Measurements from ENCODE around the gene COL25A1.
"Not testable (repeated sequence)": the region's sequence is repeated elsewhere in the genome, so short reads cannot be mapped to it uniquely, and the experiment has no call there.

Gene COL25A1

DNA sequence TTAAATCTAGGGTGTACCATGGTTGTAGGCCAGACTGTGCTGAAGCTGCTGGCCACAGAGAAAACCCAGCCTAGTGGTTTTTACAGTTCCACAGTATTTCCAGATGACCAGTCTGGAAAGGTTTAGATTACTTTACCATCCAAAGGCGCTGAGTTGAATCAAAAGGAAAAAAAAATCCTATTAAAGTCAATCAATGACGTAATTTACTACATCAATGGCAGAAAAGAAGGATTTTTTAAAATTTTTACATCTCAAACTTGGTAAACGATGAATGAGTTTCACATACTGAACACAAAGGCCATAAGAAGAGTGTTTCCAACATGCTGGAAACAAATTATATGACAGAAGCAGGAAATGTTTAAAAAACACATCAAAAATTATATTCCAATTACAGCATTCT, 409.0 kb downstream of the COL25A1 start:
- no peak for DNase-seq

DNA sequence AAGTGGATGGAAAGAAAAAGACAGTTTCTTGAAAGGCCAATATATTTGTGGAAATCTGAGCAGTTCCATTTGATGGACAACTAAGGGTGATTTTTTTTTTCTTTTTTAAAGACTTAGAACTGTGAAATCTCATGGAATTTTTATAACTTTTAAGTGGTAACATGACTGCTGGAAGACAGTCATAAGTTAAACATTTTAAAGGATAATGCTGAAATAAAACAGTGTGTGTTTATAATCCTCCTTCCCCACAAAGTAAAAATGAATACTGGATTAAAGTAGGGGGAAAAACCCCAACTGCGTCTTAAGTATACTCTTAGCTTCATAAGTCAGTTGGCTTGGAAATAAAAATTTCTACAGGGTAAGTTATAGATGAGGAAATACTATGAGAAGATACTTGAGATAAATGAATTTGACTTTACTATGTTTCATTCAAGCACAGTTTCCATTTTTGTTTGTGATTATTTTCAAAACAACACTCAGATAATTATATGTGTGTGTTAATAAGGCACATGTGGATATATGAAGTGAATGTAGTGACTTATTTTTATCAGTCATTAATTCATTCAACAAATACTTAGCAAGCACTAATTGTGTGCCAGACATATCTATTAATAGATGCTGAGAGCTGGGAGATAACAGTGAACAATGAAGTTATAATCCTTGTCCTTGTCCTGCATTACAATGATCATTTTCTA, 410.4 kb downstream of the COL25A1 start:
- DNase-seq, result no peak

DNA sequence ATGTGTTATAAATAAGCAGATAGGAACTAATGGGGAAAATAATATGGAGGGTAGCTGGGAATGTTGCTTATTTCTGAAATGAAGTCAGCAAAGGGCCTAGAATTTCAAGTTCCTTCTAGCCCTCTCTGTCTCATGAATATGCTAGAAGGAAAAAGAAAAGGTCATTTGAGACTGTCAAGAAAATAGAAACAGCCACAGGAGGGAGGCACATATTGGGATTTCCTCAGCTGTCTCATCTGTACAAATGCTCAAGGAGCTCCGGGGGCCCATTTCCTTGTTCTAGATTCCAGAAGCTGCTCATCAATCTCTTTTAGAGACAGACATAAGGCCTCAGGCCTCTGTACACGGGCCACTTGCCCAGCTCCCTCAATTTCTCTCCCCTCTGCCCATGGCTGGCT, 412.0 kb downstream of the COL25A1 start:
- DNase-seq, result no peak

DNA sequence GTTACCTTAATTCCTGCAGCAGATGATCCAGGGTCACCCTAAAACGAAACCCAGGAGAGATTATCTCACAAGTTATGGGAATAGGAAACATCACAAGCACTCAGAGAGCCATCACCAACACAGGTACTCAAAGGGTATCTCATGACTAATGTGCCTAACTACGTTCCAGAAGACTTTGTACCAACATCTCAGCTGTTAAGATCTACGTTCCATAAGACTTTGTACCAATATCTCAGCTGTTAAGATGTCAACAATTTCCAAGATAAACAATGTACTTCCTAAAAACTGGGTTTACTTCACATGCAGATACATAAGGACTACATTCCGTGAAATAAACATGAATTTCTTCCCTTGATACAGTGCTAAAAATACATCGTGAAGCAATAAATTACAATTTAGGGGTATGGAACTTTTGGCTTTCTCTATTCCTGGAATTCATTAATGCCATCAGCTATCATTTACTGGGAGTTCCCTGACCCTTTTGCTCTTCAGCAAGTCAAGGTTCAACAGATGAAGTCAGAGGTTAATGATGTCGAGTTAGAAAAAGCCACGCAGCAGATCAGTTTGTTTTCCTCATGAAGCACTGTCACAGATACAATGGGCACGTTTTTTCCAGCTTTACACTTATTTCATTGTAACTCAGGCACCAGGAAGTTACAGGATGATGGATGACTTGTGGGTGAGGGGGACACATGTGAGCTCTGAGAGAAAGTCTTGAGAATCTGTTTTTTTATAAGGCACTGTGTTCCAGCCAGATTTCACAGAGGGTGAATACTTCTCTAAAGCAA, 412.6 kb downstream of the COL25A1 start:
- DNase-seq, result no peak

DNA sequence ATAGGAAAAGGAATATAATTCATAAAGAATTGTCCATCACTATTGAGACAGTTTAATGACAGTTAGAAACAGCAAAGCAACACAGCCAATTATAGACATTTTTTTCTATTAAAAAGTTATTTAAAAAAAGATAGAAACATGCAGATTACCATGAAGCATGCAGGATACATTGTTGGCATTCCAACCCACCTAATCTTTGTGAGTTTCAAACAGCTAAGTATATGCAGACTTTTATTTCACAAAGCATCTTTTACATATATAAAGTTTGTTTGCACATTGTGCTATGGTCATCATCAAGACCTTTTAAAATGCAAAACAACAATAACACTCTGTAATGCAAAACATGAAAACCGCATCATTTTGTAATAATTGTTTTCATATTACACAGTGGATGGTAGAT, 413.7 kb downstream of the COL25A1 start:
- DNase-seq, result no peak

DNA sequence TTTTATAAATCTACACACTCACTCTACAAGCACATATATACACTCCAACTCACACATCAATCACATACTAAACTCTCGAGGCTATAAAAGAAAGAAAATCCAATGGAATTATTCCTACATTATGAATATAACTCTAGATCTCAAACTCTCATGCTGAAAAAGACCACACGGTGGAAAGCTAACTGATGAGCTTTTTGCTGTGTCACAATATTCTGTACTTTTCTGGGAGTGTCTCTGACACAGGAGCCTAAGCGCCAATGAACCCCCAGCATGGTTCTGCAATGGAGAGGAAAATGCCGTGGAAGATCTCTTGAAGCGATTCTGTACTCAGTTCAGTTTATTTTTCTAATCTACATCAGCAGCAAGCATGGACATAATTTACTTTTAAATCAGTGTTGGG, 415.4 kb downstream of the COL25A1 start:
- no peak for DNase-seq

DNA sequence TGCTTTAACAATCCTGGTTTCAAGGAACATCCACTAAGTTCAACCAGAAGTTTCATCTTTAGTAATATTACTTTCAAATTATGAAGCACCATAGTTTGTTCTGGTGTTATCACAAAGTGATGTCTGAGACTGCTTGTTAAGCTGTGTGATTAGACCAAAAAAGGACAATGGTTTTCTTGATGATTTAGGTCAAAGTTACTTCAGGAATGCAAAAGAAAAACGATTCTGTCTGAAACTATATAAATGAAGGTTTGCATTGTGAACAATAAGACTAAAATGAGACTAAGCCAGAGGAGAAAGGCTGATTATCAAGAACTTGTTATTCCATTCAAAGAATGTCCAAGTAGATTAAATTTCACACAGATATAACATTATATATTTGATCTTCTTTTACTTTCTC, 417.2 kb downstream of the COL25A1 start:
- no peak for DNase-seq

DNA sequence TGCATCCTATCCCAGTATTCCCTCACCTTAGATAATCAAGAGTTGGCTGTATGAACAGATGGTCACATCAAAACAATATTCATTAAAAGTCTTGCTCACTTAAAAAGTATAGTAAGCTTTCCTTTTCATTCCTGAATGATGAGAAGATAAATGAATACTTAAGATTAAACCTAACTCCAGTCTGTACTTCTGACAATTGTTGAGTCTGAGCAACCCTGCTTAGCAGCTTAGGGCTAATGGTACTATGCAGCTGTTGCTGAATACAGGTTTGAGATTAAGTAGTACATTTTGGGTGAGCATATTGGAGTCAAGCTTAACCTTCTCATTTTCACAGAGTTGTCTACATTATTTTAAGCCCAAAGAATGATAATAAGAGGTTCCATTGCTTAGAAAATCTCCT, 417.9 kb downstream of the COL25A1 start:
- DNase-seq, result peak in 1 of 2 experiments; percentile 60

DNA sequence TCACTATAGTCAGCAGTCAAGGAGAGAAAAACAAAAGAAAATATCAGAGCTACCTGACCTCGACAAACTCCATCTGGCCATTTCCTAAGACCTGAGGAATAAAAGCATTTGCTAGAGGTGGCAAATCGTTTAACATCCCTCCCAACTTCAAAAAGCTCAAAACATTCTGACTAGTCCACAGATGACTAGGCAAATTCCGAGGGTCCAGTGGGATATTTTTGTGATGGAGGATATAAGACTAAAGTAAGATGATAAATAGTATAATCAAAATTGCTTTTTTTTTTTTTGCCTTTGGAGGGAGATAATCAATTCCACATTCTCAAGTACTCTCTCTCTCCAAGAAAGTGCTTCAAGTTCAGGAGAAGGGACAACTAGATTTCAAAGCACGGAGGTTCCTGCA, 420.5 kb downstream of the COL25A1 start:
- DNase-seq, result no peak

DNA sequence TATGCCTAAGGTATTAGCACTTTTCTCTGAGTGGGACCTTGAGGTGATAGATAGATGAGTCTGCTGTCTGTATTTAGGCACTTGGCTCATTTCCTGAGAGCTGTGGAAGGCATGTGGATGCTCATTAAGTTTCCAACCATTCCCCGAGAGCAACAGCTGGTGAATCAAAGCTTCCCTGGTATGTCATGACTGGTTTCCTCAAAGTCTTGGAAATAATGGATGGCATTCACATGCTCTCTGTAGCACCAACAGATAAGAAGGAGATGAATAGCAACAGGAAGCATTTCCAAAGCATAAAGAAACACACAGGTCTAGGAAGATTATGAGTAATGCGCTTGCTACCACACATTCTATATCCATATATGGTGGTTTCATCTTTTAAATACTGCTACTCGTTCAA, 421.3 kb downstream of the COL25A1 start:
- peak in 1 of 2 experiments; percentile 0 for DNase-seq

DNA sequence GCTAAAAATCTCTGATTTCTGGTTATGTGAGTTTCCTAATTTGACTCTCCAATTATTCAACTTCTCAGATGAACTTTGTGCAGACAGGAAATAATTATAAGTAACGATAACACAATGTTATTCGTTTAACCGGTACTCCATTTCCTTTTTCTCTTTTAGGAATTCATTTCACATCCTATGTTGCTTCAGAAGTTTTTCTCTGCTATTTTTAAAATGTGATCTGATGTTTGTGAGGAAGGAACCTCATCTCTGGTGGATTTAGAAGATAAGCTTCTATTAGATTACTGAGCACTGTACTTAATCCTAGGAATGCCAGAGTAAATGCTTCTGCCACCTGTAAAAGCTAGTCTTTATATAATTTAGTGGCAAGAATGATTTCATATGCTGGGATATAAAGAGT, 423.7 kb downstream of the COL25A1 start:
- no peak for DNase-seq

DNA sequence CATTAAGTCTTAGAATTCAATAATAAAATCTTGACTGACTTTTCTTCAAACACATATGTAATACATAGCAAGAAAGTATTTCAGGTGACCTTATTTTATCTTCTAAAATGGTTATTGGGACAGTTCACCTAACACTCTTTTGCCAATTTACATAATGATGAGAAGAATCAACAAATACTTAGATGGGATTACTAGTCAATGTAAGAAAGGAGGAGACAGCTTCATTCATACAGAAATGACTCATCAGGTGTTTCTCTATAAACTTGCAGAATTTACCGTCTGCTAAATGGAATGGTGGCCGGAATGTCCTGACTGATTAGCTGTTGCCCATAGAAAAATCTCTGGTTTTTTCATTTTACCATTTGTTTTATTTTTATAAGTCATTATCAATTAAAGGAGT, 424.6 kb downstream of the COL25A1 start:
- DNase-seq, result no peak

DNA sequence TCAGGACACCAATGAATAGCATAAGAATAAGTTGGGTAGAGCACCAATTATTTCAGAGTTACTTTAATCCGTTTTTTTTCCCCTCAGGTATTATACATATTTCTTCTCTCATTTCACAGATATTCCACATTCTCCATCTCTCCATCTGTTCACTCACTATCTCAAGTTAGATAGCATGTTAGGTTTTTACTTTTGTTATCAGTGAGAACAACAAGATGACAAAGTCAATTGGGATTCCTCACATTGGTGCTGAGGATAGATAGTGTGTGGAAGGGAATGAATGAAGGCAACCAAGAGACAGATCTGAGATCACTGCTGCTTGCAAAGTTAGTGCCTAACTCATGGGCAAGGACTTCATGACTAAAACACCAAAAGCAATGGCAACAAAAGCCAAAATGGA, 427.7 kb downstream of the COL25A1 start:
- no peak for DNase-seq

DNA sequence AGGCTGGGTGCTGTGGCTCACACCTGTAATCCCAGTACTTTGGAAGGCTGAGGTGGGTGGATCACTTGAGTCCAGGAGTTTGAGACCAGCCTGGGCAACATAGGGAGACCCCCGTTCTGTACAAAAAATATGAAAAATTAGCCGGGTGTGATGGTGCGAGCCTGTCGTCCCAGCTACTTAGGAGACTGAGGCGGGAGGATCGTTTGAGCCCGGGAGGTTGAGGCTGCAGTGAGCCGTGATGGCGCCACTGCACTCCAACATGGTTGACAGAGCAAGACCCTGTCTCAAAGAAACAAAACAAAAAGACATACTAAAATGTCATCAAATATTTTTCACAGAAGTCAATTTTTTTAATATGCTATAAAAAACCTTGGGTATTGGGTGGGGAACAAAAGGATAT, 432.5 kb downstream of the COL25A1 start:
- not testable (repeated sequence) for DNase-seq

DNA sequence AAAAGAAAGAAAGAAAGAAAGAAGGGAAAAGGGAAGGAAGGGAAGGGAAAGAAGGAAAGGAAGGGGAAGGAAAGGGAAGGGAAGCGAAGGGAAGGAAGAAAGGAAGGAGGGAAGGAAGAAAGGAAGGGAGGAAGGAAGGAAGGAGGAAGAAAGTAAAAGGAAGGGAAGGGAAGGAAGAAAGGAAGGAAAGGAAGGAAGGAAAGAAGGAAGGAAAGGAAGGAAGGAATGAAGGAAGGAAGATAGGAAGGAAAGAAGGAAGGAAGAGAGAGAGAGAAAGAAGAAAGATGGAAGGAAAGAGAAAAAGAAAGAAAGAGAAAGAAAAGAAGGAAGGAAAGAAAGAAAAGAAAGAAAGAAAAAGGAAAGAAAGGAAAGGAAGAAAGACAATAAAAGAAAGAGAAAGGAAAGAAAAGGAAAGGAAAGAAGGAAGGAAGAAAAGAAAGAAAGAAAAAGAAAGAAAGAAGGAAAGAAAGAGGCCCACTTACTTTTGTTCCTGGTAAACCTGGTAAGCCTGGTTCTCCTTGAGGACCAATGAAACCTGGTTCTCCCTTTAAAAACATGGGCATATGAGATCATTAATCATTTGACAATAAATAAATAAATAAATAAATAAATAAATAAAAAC, 433.7 kb downstream of the COL25A1 start:
- DNase-seq, result no peak

DNA sequence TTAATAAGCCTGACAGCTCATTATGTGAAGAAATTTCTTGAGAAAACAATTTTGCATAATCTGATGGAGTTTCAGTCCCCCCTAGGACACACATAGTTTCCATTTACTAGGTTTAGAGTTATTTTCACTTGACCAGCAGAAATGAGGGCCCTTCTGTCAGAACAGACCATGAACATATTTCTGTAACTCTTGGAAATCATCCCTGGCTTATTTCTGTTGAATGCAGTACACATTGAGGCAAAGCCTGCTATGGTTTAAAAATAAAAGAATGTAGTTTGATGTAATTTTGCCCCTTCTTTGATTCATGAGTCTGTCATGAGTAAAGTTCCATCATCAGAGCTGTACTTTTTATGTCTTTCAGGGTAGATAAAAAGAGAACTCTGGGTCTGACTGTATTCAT, 435.0 kb downstream of the COL25A1 start:
- no peak for DNase-seq

DNA sequence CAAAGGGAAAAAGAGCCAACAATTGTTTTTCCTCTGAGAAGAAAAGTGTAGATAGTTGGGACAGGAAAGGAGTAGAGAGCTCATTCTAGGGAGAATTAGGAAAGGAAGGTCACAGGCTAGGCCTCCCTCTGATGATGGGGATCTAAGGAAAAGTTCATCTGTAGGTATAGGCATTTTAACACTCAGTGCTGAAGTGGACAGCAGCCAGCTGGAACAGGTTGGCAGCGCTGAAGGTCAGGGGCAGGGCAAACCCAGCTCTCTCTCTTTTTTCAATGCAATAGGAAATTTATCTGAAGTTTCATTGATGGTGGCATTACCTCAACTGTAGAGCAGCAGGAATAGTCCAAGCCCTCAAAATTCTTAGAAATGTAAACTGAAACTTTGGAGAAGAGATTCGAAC, 441.1 kb downstream of the COL25A1 start:
- DNase-seq, result no peak

DNA sequence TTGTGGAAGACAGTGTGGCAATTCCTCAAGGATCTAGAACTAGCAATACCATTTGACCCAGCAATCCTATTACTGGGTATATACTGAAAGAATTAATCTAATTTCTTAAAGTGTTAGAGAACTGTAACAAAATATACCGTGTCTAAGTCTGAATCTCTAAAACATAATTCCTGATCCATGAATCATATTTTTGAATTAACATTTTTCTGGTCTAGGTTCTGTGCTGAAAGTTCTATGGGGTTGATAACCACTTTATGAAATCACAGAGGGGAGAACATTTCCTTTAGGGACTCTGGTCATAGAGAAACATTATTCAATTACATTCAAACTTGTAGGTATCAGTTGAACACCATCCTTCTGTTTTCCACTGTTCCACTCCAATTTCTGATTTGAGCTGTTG, 447.7 kb downstream of the COL25A1 start:
- DNase-seq, result no peak

DNA sequence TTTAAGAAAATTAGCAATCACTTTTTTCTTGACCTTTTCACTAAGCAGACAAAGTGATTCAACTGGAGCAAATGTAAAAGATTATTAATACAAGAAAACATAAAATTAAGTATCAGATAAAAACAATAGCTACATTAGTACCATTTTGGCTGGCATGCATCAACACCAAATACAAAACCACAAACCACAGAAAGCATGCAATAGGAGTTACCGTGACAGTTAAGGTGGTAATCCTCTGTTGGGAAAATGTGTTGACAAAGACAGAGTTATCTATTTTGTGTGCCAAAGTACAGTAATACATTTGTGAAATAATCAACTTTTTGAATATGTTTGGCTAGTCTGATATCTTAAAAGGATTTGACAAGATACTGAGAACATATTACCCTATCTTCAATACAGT, 449.8 kb downstream of the COL25A1 start:
- DNase-seq, result no peak

DNA sequence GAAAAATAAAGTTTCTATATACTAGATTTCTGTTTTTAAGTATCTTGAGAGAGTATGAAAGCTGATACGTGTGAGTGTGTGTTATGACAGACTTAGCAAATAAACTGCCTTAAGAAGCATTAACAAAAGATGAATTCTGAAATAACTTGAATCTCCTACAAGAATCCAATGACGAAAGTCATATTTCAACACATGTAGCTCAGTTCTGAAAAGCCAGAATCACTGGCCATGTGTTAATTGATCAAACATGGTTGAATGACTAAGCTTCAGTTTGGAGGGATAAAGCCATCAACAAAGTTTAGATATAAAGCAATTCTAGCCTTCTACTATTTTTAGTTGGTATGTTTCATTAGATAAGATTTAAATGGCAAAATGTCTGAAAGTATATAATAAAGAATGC, 451.1 kb downstream of the COL25A1 start:
- no peak for DNase-seq

DNA sequence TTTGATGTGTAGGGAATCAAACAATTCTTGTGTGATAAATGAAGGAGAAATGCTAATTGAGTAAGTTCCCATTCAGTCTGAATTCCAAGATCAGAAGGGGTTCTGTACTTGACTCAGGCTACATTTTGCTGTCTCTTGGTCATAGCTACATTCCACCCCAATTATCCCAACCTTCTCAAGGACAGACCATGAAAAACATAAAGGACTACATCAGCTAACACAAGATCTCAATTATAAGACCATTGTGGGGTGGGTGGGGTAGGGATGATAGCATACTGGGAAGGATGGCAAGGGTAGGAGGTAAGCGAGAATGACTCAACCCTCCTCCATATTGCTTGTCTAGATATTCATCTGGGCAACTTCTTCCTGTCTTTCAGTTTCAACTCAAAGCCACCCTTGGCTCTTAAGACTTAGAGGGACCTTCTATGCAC, 452.2 kb downstream of the COL25A1 start:
- DNase-seq, result no peak

DNA sequence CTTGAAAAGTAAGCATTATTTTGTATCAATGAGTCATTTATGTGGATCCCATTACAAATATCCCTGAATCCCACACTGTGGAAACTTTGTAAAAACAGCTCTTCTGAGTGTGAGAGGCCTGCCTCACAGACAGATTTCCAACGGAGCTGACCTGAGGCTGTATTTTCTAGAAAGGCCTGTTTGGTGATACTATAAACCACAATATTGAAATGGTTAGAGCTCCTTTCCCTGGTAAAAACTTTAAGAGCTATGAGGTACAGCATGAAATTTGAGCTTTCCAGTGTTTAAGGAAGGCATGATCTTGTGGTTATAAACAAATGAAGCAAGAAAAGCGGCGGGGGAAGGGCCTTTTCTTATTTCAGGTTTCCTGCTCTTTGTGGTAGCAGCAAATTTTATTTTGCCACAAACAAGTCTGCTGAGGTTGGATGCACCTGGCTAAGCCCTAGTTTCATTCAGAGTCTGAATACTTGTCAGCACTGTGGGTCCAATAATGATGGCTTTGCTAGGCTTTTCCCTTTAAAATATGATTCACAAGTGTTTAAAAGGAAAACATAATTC, 452.8 kb downstream of the COL25A1 start:
- no peak for DNase-seq

DNA sequence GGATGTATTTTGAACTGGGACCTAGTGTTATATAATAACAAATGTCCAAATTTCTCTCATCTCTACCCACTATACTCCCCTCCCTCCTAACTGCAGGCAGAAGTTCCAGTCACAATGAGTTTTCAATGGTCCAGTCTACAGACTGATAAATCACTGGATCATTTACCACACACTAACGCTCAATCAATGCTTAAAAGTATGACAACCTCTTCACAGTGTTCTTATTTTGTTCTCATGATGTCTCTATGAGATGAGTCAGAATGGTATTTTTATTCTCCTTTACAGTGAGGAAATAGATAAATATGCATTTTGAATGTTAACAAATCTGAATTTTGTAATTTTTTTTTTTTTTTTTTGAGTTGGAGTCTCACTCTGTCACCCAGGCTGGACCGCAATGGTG, 455.9 kb downstream of the COL25A1 start:
- no peak for DNase-seq

DNA sequence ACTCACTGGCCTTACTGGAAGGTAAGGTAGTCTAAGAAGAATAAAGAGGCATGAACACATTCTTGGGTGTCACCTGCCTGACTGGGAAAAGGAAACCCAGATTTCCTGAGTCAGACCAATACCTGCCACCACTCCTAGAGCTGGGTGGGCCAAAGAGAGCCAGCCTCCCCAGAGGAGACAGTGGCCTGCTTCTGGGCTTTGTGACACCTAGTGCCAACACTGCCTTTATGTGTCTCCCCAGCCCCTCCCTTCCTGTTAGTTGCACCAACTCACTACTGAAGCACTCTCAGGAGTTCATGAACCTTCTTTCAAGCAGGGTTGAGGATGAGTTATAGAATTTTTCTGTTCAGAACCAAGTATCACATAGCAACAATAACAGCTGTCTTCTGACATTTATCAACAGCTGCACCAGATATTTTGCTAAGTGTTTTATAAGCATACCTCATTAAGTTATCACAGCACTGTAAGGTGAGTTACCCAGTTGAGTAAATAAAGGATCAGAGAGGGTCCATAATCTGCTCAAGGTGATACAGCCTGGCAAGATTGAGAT, 462.0 kb downstream of the COL25A1 start:
- DNase-seq, result no peak
